HG03060 (cell line): ENCODE data around the gene LACTBL1.
"Not testable (repeated sequence)": the region's sequence is repeated elsewhere in the genome, so short reads cannot be mapped to it uniquely, and the experiment has no call there.

Source experiments
- ATAC-seq: cut with Tn5 transposase; IDR thresholded peaks from one replicate; pipeline ENCODE4 v1.9.1; 2021; ENCODE audit warnings: low read depth, moderate number of reproducible peaks; ENCODE audit not compliant: unreplicated experiment

Gene LACTBL1

DNA sequence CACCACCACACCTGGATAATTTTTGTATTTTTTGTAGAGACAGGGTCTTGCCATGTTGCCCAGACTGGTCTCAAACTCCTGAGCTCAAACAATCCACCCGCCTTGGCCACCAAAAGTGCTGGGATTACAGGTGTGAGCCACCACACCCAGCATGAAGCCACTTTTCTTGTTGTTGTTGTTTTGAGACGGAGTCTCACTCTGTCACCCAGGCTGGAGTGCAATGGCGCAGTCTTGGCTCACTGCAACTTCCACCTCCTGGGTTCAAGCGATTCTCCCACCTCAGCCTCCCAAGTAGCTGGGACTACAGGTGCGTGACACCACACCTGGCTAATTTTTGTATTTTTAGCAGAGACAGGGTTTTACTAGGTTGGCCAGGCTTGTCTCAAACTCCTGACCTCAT lies 27.5 kb downstream of the LACTBL1 start:
- not testable (repeated sequence) for ATAC-seq

- no peak for ATAC-seq
Observed at GRCh38 chr1:22944346-22945055, 28.2 kb downstream of the LACTBL1 start.

GRCh38 chr1:22941257-22941656 lies 31.4 kb downstream of the LACTBL1 start:
- no peak for ATAC-seq

DNA sequence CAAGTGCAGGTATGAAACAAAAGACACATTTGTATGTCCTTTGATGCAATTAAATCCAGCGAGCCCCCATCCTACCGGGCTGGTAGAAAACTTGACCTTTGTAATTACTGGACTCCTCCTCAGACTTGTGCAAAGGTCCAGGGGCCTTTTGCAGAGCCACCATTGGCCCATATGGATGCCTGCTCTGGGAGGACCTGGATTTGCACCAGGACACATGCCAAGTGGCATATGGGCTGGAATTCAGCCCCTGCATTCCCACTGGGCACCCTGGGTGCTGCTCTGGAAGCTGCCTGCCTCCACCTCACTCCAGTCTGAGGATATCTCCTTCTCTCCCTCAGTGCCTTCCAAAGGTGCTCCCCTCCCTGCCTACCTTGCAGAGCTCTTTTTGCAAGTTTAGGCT lies 36.0 kb downstream of the LACTBL1 start:
- ATAC-seq = no peak

- no peak for ATAC-seq
Observed at GRCh38 chr1:22935433-22935832, 37.2 kb downstream of the LACTBL1 start.

GRCh38 chr1:22932803-22933470 lies 39.7 kb downstream of the LACTBL1 start:
- ATAC-seq = no peak

GRCh38 chr1:22930240-22930912 lies 42.3 kb downstream of the LACTBL1 start:
- no peak for ATAC-seq

- no peak for ATAC-seq
Observed at GRCh38 chr1:22925111-22925510, 47.6 kb downstream of the LACTBL1 start.

DNA sequence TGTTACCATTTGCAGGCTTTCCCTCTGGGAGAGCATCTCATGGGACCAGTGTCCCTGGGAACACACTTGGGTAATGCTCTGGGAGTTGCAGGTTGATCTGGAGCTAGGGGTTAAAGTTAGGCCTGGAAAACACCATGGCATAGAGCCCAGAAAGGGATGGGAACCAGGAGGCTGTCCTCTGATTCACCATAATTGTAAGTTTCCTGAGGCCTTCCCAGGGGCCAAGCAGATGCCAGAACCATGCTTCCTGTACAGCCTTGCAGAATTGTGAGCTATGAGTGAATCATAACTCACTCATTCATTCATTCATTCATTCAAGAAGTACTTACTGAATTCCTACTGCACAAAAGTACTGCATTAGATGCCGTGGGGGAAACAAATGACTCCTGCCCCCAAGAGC lies 50.0 kb downstream of the LACTBL1 start:
- ATAC-seq = no peak

DNA sequence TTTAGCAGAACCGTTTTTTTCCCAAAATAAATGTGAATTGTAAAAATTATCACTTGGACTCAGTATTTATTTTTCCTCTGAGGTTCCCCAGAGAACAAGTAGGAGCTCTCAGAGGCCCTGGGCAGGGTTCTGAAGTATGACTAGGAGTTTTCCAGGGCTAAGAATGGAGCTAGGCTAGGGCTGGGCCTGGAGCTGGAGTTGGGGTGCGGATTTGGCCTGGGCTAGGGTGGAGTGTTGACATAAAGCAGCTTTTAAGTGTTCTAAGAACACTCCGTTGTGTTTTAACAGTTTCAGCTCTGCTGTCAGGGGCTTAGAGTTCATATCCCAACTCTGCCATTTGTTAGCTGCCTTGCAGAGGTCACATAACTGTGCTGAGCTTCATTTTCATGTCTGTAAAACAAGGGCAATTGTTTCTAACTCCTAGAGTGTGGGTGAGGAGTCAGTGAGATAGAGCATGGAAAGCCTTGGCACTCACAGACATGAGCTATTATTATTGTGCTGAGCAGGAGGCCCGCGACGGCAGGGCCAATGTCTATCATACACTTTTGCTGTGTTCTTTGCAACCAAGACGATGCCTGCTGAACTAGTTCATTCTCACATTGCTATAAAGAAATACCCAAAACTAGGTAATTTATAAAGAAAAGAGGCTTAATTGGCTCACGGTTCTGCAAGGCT lies 51.1 kb downstream of the LACTBL1 start:
- ATAC-seq = no peak

DNA sequence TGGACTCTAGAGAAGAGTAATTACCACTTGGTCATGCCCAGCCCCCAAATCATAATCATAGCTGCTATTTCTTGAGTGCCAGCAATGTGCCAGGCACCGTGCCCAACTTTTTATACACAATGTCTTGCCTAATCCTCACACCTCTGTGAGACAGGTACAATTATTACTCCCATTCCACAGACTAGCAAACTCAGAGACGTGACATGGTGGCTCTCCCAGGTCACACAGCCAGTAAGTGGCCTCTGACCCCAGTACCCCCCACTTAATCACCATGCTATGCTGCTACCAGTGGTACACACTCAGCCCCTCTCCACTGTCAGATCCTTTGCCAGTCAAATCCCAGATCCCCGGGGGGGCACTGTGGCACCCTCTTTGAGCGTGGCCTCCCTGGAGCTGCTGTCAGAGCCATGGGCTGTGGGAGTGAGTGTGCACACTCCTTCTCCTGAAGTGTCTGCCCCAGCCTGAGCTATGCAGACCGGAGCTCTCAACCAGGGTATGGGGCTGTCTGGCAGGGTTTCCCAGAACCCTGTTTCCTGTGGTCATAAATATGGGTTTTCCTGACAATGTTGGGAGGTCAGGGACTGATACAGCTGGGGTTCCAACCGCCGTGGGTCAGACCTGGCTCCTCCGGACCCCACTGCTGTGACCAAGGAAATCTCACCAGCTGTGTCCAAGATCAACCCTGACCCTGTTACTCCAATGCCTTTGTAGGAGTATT lies 51.8 kb downstream of the LACTBL1 start:
- no peak for ATAC-seq

DNA sequence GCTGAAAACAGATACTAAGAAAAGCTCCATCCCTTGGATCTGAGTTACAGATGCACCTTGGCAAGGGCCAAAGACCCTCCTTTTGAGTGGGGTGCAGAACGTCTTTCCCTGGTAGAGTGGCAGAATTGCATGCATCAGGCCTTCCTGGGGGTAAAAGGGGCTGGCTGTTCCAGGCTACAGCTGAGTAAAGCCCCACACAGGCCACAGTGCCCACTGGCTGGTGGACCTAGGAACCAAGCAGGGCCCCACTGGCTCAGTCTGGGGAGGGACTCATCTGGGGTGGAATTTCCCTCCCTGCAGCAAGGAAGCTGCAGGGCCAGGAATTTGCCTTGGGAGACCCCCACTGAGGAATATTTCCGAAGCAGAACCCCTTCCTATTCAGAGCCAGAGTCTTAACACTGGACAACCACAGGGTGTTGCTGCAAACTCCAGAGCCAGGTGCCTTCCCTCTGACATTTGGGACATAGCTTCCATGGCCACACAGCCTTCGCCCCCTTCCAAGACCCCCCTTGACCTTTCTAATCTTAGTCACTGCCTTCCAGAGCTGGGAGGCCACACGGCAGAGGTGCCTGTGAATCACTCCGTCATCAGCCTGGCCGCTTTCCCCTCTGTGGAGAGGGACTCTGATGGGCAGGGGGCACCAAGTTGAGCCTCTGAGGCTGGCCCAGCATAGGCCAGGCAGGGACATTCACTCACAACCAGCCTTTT lies 52.5 kb downstream of the LACTBL1 start:
- no peak for ATAC-seq

GRCh38 chr1:22919341-22920025 lies 53.2 kb downstream of the LACTBL1 start:
- no peak for ATAC-seq

GRCh38 chr1:22918644-22919043 lies 54.0 kb downstream of the LACTBL1 start:
- ATAC-seq = no peak

GRCh38 chr1:22917989-22918388 lies 54.7 kb downstream of the LACTBL1 start:
- ATAC-seq = no peak

DNA sequence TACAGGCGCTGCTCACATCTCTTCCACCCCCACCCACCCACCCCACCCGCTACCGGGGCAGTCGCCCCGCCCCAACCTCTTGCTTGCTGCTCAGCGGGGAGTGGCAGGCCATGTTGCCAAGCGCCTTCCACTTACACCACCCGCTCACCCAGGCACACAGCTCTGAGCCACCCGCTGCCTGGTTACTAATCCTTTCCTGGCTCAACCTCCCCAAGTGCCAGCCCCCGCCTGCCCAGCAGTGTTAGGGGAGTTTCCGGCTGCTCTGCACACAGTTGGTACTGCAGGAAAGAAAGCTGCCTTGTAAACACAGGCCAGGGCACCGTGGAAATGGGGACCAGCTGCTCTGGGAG lies 56.2 kb downstream of the LACTBL1 start:
- ATAC-seq = no peak

DNA sequence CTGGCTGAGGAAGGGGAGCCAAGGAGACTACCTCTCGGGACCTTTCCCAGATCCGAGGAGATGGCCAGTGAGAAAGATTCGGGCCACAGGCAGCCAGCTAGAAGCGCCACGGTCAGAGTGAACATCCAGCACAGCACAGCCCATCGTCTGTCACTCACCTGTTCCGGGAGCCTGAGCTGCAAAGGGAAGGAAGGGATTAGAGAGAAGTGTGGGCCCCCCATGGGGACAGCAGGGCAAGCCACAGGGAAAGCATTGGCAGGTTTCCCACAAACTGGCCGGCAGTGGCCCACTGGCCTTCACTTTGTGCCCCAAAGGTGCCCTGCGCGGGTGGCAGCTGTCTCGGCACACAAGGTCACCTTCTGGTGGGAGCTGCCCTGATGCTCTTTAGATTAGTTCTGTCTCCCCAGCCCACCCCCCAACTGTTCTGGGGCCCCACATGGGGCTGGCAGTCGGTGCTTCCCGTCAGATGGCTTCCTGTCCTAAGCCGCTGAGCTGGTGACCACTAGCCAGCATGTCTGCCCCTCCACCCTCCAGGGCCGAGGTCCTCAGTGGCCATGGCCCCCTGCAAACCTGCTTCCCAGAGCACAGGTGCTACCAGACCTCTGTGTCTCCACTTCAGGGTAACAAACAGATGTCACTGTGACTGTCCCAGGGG lies 56.7 kb downstream of the LACTBL1 start:
- ATAC-seq = no peak

DNA sequence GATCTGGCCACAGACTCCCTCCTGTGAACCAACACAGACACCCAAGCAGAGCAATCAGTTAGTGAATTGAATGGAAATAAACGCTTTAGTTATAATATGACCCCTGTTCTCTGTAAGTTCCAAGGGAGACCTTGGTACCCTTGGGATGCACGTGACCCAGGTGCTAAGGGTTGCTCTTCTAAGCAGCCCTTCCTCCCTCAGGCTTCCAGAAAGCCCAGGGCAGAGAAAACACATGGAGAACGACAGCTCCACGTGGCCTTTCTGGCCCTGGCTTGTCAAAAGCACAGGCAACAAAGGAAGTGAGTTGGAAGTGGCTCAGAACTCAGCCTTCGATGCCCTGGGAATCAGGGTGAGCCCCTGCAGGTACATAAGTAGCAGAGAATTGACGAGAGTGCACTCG lies 57.4 kb downstream of the LACTBL1 start:
- ATAC-seq = no peak

DNA sequence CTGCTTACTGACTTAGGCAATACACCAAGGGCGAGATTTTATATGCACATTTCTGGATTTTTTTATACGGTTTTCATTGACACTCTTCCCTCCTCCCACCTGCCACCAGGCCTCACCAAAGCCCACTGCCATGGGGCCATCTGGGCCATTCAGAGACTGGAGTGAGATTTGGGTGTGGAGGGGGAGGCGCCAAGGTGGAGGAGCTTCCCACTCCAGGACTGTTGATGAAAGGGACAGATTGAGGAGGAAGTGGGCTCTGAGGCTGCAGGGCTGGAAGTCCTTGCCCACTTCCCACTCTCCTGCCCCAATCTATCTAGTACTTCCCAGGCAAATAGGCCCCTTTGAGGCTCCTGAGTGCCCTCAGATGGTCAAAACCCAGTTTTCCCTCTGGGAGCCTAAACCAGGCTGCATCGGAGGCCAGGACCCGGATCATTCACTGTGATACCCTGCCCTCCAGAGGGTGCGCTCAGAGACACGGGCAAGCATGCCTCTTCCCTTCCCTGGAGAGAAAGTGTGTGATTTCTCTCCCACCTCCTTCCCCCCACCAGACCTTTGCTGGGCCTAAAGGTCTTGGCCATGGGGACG lies 57.9 kb downstream of the LACTBL1 start:
- ATAC-seq = no peak
